Measurements from ENCODE around the gene MKRN2OS.
A peak's percentile ranks its signal among the peaks of the same experiment; 100 is the strongest.
"Not testable (repeated sequence)": the region's sequence is repeated elsewhere in the genome, so short reads cannot be mapped to it uniquely, and the experiment has no call there.

The MKRN2OS gene

DNA sequence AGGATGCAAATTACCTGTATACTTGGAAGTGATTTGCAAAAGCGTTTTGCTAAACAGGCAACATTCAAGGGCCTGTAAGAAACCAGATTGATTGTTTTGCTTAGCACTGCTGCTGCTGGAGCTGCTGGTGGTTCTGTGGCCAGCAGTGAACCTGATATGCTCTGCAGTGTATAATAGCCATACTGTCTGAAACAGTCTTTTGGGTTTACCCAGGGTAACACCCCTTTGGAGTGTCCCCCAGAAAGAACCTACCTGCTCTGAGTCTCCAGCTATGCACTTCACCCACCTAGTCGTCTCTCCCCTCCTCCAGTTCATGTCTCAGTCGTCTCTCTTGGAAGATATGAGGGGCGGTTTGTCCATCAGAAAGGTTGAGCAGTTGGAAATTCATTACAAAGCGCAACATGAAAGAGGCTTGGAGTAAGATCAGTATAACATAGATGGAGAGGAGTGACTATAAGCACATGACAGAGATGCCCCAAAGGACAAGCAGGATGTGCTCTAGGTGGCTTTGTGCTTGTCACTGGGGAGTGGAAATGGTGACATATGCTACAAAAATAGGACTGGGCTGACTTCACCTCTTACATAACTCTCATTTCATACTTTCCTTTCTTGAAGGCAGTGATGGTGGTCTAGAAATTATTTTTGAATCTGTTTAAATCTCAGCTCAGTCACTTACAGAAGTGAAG lies 15.3 kb upstream of the MKRN2OS start:
- no peak for DNase-seq

DNA sequence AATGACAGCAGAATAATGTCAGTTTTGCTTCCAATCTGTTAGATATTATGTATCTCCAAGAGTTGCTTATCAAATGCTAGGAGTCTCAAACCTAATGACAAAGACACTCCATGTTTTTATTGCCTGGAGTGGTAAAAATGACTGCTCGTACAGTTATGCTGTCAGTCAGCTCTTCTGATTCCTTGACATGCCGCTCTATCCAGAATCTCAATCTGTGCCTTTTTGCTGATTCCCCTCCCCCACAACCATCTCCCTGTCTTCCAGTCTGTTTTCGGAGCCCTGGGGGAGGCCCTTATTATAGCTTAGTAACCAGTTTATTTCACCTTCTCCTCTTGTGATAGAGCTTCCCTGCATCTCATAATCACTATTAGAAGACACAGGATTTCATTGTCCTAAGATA lies 14.2 kb upstream of the MKRN2OS start:
- no peak for DNase-seq

DNA sequence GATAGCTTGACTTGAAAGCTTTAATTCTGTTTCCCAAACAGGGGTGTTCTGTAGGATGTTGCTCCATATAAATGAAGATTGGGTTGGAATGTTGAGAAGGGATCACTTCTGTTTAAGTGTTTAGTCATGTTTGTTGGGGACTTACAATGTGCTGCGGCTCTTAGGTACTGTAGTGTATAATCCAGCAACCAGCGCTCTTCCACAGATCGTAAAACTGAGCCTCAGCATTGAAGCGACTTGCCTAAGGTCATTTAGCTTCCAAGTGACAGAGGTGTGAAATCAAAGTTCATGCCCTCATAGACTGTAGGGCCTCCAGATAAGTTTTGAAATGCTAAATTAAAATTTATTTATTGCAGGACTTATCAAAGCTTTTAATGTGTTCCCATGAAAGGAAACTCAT lies 13.4 kb upstream of the MKRN2OS start:
- no peak for DNase-seq

DNA sequence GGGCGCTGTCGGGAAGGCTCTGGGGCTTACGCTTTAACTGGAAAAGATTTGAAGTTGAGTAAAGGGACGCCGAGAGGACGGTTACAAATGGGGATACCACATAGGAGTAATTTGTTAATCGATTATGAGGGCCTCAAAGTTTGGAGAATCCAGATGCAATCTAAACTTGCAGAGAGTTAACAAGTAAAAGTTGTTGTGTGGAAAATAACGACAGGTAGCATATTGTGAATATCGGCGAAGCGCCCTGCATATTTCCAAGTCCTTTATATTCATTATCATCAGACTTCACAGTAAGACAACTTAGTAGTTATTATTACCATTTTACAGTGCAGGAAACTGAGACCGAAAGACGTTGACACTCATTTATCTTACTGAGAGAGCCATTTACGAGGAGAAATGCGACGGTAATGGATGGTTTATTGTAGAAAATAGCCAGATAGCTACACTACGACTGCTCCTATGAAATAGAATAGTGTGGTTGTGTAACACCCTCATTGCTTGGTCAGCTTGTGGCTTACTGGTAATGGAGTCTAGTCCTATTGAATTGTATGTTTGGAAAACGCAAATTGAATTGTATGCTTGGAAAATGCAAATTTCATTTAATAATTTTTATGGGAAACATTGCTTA lies 12.3 kb upstream of the MKRN2OS start:
- DNase-seq = no peak

DNA sequence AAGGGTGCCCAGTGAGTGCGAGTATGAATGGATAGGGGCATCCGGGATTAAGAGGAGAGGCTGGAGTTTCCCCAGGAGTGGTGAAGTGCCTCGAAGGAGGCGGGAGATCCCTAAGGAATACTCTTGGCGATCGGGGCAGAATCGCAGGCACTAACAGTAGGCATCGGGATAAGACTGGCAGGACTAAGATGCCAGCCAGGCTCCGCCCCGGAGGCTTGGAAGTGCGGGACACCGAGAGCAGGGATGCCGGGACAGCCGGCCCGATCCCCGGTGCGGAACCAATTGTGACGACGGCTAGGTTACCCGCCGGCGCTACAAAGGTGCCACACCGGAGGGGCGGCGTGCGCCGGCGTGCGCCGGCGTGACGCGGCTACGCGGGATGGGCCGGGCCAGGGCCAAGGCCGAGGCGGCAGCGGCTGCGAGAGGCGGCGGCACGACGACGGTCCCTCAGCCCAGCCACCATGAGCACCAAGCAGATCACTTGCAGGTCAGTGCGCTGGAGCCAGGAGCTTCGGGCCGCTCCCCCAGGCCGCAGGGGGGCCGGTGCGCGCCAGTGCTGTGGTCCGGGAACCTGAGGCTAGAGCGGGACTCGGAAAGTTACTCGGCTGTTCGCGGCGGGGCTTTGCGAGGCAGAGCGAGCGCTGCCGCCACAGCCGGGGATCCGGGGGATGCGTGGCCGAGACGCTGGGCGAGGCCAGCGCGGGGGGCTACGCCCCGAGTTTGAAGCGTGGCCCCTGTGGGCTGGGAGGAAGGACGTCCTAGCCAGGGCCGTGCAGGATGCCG lies 11.6 kb upstream of the MKRN2OS start, which contains the start of gene MKRN2:
MKRN2 (plus strand) TSS at position 398 of the 783 bp plus-strand sequence; CDS start at position 462, 64 bp downstream.
- DNase-seq = peak; percentile 83

DNA sequence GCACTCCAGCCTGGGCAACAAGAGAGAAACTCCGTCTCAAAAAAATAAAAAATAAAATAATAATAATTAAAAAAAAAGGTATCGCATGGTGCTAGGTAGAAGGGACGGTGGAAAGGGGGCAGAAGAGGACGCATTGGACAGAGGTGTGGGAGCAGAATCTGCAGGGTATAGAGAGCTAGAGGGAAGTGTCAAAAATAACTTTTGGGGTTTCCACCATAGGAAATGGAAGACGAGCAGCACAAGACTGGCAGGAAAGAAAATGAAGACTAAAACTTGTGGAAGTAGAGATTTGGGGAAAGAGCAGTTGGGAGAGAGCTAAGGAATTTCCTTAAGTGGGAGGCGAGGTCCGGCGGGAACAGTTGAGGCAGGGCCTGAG lies 11.0 kb upstream of the MKRN2OS start:
- DNase-seq = no peak

DNA sequence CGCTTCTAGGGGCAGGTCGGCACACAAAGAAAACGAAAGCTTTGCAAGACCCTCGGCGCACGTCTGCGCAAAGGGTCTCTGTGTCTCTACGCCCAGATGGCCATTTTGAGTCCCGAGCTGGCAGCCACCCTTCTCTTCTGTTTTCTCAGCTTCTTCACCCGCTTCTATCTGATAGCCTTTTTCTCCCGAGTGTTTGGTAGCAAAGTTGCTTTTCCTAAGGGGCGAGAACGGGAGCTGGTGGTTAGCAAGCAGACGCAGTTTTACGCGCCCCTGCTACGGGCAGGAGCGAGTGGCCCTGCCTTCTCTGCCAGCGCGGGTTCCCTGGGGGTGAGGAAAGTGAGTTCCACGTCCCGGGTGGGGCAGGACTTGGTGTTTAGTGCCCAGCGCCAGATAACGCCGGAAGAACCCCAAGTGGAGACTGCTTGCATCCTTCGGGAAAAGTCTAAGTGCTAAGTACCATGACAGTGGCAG lies 8.7 kb upstream of the MKRN2OS start:
- no peak for DNase-seq

DNA sequence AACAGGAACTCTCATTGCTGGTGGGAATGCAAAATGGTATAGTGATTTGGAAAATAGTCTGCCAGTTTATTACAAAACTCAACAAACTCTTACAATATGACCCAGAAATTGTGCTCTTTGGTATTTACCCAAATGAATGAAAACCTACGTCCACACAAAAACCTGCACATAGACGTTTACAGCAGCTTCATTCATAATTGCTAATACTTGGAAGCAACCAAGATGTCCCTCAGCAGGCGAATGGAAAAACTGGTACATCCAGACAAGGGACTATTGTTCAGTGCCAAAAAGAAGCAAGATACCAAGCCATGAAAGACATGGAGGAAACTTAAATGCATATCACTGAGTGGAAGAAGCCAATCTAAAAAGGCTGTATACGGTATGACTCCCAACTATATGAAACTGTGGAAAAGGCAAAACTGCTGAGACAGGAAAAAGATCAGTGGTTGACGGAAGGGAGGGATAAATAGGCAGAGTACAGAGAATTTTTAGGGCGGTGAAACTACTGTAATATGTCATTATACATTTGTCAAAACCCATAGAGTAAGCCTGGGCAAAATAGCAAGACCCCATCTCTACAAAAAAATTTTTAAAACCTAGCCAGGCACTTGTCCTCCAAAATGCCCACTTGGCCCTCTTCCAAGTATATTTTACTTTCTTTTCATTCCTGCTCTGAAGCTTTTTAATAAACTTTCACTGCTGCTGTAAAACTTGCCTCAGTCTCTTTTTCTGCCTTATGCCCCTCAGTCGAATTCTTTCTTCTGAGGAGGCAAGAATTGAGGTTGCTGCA lies 4.9 kb upstream of the MKRN2OS start:
- no peak for DNase-seq

DNA sequence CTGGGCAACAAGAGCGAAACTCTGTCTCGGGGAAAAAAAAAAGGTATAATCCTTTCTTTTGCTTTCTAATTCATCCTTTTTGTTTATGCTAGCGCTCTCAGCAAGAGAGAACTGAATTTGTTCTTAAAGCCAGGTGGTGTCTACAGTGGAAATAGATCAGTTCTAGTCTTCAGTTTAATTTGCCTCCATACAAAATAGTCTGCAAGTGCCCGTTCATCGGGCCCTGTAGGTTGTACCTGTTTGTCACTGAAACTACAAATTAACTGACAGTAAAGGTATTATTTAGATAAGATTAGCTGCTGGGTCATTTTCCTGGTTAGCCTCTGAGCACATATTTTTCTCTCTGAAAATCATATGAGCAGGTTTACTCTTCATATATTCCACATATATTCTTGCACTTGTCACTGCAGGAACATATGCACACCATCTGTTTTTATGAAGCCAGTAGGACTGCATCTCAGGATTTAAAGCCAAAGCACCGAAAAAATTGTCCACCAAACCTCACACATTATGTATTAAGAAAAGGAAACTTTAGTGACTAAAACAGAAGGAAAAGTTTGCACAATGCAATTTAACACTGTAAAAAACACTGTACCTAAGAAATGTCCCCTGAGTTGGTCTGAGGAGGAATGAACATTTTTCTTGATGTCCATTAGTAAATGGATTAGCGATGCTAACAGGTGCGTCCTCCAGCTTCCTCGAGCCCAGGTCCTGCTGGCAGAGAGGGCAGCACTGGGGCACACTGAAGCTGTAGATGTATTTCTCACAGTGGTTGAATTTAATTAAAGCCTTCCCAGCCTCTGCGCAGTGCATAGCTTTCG lies 437 bp downstream of the MKRN2OS start:
- DNase-seq = no peak

DNA sequence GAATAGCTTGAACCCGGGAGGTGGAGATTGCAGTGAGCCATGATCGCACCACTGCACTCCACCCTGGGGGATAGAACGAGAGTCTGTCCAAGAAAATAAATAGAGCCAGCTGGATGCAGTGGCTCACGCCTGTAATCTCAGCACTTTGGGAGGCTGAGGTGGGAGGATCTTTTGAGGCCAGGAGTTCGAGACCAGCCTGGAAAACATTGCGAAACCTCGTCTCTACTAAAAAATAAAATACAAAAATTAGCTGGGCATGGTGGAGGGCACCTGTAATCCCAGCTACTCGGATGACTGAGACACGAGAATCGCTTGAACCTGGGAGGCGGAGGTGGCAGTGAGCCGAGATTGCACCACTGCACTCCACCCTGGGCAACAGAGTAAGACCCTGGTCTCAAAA lies 1.8 kb downstream of the MKRN2OS start:
- not testable (repeated sequence) for DNase-seq

DNA sequence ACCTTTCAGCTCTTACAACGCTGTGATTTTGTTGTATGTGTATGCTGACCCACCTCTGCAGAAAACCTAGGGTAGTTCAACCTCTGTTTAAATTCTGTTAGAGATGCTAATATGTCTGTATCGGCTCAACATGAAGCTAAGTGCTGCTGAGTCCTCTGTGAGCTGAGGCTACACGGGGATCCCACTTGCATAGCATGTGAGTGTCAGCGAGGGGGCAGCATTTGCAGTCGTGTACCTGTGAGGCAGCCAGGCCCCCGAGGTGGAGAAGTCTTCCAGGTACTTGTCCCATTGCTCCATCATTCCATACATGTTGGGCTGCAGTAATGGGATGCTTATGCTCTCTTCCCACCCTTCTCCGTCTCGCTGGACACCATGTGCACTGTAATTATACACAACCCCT lies 3.7 kb downstream of the MKRN2OS start:
- no peak for DNase-seq

DNA sequence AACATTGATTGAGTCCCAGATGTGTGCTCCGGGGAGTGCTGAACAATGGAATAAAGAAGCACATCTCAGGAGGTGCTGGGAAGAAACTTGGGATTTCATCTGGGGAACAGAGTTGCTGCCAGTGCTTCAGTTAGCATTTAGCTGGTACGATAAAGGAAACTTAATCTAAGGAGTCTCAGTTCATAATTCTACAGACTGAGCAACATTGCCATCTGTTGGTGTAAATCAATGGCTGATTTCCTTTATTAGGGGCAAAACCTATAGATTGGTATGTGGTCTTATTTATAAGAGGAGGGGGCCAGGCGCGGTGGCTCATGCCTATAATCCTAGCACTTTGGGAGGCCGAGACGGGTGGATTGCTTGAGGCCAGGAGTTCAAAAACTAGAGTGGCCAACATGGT lies 8.9 kb downstream of the MKRN2OS start:
- no peak for DNase-seq

DNA sequence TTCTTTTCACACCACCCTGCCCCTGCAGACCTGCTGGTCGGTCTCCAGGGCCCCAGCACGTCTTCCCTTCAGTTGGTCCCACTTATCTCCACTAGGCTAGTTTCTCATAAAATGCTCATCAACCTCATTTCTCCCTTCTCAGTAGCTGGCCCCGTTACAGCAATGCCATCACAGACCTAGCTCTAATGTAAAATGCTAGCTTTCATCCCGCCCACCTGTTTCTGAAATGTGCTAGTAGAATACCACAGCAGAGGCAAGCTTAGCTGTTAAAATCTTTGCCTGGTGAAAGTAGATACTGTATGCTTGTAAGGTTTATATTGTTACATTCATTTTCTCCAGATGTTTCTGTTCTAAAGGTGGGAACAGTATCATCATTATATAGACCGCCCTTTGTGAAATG lies 13.1 kb downstream of the MKRN2OS start:
- no peak for DNase-seq

DNA sequence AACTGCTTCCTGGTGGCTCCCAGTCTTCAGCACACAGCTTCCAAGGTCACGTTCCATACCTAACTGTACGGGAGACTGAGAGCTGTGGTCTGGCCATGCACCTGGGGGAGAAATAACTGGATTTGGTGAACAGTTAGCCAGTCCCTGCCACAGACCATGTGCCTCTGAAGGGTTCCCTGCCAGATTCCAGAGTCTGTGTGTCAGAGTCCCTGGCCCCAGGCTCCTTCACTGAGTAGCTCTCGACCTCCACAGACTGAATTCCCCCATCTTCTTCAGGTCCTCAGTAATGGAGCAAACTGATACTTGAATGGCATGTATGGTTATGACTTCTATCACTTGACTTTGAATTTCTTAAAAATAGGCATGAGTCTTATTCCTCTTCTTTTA lies 17.5 kb downstream of the MKRN2OS start:
- DNase-seq = no peak

DNA sequence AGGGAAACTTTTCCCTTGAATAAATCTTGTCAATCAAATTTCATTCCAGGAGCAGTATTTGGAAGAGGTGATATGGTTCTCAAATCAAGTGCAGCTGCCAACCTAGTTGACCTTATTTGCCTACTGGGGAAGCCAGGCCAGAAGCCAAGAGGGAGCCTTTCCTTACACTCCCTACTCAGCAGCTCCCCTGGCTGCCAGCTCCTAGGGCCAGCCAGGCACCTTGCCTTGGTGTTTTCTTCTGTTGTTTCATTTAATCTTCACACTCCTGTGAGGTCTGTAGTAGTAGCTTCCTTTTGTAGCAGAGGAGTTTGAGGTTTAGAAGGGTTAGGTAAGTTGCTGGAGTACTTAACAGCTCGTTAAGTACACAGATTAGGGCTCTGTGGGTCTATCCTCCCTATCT lies 22.6 kb downstream of the MKRN2OS start:
- DNase-seq = no peak

DNA sequence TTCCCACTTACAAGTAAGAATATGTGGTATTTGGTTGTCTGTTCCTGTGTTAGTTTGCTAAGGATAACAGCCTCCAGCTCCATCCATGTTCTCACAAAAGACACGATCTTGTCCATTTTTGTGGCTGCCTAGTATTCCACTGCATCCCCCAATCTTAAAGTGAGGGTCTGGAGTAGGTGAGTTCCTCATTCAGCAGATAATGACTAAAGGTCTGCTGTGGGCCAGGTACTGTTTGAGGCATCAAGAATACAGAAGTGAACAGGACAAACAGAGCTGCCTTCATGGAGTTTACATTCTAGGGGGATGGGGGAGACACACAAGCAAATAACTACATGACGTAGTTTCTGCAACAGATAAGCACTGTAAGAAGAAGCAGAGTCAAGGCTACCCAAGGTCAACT lies 24.3 kb downstream of the MKRN2OS start:
- no peak for DNase-seq

DNA sequence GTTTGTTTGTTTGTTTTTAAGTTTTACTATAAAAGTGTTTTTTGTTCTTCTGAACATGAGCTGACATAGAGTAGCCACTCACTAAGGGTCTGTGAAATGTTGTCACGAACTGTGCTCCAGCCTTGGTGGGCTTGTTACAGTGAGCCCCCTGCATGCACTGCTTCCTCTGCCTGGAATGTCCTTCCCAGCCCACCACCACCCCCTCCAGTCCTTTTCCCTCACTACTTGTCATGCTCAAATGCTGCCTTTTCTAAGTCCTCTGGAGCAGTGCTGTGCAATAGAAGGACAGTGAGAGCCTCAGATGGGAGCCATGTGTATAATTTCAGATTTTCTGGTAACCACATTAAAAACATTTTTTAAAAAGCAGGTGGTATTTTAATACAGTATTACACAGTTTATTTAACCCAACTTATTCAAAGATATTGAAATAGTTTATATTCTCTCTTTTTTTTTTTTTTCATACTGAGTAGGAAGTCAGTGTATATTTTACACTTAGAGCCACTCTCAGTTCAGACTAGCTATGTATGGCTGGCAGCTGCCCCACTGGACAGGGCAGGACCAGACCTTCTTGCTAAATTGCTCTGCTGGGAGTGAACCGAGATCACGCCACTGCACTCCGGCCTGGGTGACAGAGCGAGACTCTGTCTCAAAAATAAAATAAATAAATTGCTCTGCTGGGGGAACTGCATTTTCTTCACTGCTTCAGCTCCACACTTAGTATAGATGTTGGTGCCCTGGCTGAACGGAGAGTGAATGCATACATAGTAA lies 26.9 kb downstream of the MKRN2OS start:
- DNase-seq = no peak

DNA sequence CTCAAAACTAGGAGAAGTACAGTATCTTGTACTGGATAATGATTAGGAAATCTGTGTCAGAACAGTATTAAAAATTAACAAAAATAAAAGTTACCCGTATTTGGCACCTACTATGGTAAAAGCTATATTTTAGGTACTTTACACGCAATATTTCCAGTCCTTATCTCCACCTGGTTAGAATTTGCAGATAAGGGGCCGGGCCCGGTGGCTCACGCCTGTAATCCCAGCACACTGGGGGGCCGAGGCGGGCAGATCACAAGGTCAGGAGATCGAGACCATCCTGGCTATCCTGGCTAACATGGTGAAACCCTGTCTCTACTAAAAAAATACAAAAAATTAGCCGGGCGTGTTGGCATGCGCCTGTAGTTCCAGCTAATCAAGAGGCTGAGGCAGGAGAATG lies 28.4 kb downstream of the MKRN2OS start:
- no peak for DNase-seq

DNA sequence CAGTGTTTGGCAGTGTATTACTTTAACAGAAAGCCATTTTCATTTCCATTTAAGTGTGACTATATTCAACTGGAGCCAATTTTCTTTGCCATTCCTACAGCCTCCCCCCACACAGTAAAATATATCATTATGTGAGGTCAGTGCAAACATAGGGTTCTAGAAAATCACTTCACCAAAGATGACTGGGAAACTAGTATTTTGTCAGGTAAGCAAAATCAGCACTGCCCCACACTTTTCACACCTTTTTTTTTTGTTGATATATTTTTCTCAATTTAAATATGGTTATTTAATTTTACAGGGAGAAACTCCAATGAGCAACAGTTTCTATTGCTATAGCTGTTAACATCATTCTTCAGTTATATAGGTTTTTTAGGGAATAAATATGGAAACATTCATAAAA lies 29.7 kb downstream of the MKRN2OS start:
- no peak for DNase-seq

DNA sequence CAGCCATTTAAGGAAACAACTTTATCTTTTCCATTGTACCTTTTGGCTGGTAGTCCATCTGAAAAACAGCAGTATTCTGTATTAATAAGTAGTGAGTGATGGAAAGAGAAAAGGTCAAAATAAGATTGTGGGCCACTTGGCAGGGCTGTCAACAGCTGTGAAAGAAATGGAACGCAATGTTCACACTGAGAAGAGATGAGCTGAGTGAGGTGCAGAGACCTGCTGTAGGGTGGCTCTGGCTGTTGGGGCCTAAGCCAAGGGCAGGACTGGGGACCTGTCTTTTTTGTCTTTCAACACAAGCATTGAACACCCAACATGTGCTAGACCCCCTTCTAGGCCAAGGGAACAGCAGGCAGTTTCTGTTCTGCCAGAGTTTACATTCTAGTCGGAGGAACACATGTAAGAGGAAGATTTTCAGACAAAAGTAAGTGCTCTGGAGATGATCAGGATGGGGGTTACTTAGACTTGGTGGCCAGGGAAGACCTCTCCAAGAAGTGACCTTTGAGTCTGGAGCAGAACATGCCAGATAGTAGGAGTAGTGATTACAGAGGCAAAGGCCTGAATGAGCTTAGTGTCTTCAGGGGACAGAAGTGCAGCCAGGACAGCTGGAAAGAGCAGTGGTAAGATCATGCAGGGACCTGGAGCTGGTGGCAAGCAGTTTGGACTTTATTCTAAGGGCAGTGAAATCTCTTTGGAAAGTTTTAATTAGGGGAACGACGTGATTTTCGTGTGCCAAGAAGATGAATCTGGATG lies 31.4 kb downstream of the MKRN2OS start:
- DNase-seq = no peak
